ENCODE measurements around the gene PRDX3.
"Not testable (repeated sequence)": the region's sequence is repeated elsewhere in the genome, so short reads cannot be mapped to it uniquely, and the experiment has no call there.

Gene PRDX3

DNA sequence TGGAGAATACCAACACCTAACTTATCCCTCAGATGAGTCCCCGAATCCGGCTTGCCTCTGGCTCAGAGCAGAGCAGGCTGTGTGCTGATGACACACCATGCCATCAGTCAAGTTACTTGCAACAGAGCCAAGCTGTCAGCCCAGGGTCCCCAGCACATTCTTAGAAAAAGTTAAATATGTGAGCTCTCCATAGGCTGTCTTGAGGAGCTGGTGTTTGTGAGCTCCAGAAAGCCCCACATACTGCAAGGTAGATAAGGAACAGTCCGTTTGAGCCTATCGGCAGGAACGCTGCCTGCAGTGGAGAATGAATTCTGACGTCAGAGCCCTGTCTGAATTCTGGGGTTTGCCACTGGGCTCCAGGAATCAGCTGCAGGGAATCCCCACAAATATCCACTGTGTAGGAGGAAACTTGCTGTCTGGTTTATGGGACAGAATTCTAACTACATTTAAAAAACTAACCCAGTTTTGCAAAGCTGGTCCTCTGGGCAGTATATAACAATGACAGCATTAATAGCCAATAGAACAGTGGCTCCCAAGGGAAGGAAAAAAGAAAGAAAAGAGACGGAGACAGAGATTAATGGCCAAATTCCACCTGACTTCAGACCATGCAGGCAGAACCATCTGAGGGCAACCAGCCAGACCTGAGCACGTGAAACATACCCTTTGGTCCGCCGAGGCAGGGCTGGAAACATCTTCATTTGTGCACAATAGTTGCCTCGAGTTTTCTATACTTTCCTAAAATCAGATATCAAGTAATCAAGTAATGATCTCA lies 16.7 kb downstream of the PRDX3 start:
- DNase-seq: no peak

- no peak for DNase-seq
Measured at GRCh38 chr10:119159332-119159731, 19.3 kb downstream of the PRDX3 start.

GRCh38 chr10:119153661-119154060 lies 25.0 kb downstream of the PRDX3 start:
- no peak for DNase-seq

GRCh38 chr10:119153041-119153440 lies 25.6 kb downstream of the PRDX3 start:
- no peak for DNase-seq

DNA sequence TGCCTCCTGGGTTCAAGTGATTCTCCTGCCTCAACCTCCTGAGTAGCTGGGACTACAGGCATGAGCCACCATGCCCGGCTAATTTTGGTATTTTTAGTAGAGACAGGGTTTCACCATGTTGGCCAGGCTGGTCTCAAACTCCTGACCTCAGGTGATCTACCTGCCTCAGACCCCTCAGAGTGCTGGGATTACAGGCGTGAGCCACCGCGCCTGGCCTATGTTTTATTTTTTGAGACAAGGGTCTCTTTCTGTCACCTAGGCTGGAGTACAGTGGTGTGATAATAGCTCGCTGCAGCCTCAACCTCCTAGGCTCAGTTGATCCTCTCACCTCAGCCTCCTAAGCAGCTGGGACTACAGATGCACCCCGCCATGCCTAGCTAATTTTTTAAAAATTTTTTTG lies 27.0 kb downstream of the PRDX3 start:
- not testable (repeated sequence) for DNase-seq

GRCh38 chr10:119149729-119150128 lies 28.9 kb downstream of the PRDX3 start:
- no peak for DNase-seq

DNA sequence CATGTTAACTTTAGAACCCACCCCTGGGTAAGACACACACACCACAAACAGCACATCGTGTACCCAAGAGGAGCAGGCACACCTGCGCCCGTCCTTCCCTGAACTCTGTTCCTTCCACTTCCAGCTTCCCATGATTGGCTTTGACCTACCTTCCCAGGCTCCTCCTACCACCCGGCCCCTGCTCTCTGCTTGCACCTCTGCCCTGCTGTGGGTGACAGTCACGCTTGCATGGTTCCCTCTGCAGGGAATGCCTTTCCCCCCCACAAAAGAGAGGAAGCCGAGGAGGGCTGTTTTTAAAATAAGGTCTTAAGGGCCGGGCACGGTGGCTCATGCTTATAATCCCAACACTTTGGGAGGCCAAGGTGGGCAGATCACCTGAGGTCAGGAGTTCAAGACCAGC lies 29.5 kb downstream of the PRDX3 start:
- no peak for DNase-seq

DNA sequence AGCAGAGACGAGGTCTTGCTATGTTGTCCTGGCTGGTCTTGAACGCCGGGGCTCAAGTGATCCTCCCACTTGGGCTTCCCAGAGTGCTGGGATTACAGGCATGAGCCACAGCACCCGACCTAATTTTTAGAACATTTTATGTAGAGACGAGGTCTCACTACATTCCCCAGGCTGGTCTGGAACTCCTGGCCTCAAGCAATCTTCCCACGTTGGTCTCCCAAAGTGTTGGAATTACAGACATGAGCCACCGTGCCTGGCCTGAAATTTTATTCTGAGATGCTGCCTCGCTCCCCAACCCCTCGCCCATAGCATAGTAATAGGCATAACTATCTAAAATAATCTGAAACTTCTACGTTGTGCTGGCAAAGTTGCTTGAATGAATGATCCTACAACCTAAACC lies 35.0 kb downstream of the PRDX3 start:
- no peak for DNase-seq

GRCh38 chr10:119140603-119141245 lies 37.9 kb downstream of the PRDX3 start:
- no peak for DNase-seq

DNA sequence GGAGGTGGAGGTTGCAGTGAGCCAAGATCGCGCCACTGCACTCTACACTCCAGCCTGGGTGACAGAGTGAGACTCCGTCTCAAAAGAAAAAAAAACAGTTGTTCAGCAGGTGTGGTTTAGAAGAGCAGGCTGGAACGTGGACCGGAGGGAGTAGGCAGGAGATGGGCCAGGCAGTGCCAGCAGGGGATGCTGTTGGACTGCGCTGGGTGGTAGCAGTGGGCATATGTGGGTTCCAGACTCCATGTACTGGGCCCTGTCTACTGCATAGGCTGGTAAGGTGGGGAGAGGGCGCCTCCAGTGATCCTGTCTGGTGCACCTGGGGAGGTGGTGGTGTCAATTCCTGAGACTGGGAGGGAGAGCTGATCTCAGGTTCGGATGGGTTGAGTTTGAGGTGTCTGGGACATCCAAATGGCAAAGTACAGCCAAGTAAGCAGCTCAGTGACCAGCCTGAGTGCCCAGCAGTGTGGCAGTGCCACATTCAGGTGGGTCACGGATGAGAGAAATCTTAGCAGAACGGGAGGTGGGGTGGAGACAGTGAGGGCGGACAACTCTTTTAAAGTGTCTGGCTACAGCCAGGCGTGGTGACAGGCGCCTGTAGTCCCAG lies 39.0 kb downstream of the PRDX3 start:
- peak; percentile 26 for DNase-seq

DNA sequence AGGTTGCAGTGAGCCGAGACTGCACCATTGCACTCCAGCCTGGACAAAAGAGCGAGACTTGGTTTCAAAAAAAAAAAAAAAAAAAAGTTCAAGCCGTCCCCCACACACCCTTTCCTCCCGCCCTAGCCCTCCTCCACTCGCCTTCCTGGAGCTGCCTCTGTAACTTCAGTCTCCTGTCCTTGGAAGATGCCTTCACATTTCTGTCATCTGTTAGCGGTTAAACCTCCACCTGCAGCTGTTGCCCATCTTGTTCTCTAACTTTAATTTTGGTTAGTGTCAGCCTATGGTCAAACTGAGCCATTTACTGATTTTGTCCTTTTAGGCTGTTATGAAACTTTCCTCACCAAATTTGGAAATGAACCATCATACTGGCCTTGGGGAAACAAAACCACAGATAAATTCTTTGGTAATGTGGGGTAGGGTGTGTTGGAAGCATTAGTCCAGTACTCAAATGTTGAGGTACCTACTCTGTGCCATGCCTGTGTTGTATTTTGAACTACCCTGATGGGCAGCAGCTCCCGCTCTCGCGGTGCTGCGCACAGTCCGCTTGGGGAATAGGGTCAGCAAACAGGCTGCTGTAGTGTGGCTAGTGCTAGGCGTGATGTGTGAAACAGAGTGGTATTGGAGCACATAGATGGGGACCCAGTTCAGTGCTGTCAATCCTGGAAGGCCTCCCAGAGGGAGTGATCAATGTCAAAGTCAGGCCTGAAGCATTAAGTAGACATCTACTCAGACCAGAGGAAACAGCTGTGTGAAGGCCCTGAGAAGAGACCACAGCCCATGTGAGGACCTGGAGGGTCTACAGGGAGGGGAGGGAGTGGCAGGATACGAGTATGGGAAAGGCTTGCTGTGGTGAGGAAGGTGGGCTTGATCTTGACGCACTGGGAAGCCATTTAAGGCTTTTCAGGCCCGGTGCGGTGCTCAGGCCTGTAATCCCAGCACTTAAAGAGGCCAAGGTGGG lies 40.0 kb downstream of the PRDX3 start:
- DNase-seq: no peak

- DNase-seq: not testable (repeated sequence)
Measured at GRCh38 chr10:119137878-119138277, 40.7 kb downstream of the PRDX3 start.

- no peak for DNase-seq
Measured at GRCh38 chr10:119136084-119136483, 42.5 kb downstream of the PRDX3 start.

GRCh38 chr10:119135513-119135881 lies 43.1 kb downstream of the PRDX3 start:
- no peak for DNase-seq

DNA sequence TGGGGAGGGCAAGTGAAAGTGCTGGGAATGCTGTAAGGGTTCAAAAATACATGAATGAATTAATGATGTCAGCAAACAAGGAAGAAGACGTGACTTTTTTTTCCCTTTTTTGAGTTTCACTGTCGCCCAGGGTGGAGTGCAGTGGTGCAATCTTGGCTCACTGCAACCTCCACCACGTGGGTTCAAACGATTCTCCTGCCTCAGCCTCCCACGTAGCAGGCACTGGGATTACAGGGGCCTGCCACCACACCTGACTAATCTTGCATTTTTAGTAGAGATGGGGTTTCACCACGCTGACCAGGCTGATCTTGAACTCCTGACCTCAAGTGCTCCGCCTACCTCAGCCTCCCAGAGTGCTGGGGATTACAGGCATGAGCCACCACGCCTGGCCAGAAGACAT lies 44.7 kb downstream of the PRDX3 start:
- DNase-seq: no peak

GRCh38 chr10:119132521-119133345 lies 45.9 kb downstream of the PRDX3 start:
- no peak for DNase-seq

- no peak for DNase-seq
Measured at GRCh38 chr10:119131512-119132240, 46.9 kb downstream of the PRDX3 start.

- DNase-seq: no peak
Measured at GRCh38 chr10:119129721-119130120, 48.9 kb downstream of the PRDX3 start.

GRCh38 chr10:119125942-119126341 lies 52.7 kb downstream of the PRDX3 start:
- DNase-seq: no peak

DNA sequence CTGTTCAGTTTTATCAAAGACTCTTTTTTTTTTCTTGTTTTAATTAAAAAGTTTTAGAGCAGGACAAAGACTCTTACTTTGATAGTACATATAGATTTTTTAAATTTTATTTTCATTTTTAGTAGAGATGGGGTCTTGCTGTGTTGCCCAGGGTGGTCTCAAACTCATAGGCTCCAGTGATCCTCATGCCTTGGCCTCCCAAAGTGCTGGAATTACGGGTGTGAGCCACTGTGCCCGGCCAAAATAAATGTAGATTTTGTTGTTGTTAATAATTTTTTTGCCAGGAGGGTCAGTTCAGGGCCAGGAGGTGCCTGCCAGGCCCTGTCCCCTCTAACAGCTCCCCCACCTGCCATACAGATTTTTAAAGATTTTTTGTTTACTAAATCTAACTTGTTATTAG lies 57.7 kb downstream of the PRDX3 start:
- DNase-seq: no peak

DNA sequence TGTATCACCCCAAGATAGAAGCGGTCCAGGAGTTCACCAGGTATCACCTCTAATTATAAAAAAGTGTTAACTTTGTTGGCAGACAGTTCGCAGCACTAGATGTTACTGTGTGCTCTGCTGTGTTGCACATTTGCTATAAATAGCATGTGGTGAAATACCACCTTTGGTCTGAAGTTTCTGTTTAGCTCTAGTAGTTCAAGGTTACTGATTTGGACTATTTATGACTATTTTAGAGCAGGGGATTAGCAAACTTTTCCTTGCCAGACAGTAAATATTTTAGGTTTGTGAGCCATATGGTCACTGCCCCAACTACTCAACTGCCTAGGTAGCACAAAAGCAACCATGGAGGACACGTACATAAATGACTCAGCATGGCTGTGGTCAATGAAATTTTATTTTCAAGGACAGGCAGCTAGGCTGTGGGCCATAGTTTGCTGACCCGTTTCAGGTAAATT lies 58.2 kb downstream of the PRDX3 start:
- no peak for DNase-seq
